Smooth muscle cell of bladder (primary cell): Measurements from ENCODE around the gene OBP2B. TPM values are rescaled to one million over a fixed set of nuclear protein-coding genes. Genes with fewer than 3 reads are reported as not detected.

Experiments
- total RNA-seq: library from RNA; depleted of rRNA; stranded (reverse); fragments of >200 nt; gene quantifications from 2 replicates; pipeline ENCODE4 v1.2.3, GENCODE V29; 2014

Gene OBP2B, protein sequence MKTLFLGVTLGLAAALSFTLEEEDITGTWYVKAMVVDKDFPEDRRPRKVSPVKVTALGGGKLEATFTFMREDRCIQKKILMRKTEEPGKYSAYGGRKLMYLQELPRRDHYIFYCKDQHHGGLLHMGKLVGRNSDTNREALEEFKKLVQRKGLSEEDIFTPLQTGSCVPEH
- total RNA-seq = not detected in 2 replicates

DNA sequence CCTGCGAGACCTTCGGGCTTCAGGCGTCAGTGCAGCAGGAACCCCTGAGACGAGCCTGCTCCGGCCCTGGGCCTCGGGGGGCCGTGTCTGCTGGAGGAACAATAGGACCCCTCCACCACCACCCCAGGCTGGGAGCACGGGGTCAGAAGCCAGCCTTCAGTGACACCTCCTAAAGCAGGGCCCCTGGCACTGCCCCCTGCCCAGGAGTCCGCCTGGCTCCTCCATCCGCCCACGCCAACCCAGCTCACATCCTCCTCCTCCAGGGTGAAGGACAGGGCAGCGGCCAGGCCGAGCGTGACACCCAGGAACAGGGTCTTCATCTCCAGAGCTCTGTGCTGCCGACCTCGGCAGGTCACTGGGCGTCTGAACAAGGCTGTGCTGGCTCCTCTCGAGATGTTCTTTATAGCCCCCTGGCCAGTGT lies at the start of gene OBP2B:
TSS of gene OBP2B (minus strand) at position 371 of the 421 bp plus-strand sequence. CDS start at position 320, 51 bp downstream.

DNA sequence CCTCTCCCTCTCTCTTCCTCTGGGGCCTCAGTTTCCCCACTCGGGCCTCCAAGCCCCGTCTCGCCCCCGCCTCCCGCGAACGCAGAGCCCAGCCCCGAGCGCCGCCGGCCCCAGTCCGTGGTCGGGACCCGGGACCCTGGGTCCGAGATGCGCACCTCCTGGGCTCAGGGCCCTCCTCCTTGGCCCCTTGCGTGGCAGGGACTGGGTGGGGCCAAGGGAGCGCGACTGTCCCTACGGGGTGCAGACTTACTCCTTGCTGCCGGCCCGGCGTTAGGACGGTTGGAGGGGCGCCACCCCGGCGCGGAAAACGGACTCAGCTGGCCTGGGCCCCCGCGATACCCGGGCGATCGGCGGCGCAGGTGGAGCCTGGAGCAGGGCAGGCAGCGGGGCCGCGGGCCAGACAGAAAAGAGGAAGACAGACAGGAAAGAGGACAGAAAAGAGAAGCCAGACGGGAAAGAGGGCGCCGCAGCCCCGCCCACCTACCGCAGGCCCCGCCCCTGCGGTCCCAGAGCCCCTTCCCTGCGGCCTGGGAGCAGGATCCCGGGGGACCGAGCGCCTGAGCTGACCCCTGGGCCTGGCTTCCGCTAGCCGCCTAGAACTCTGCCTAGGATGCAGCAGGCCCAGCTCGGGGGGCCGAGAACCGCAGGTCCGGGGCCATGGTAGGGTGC lies 45.4 kb downstream of the OBP2B start, which contains the start of gene GBGT1:
TSS of gene GBGT1 (minus strand) at position 411 of the 669 bp plus-strand sequence. CDS start 1,502 bp downstream, outside the sequence.

Other genes starting within 250 kb of the OBP2B start
- not detected in 2 replicates for gene GFI1B, start 230.6 kb downstream of the OBP2B start, total RNA-seq
- 30.3 and 32.6 TPM in 2 replicates for gene GTF3C5, start 178.3 kb downstream of the OBP2B start, total RNA-seq
- 0.14 and 0.18 TPM in 2 replicates for gene CEL, start 147.3 kb downstream of the OBP2B start, total RNA-seq
- 16.5 and 25.2 TPM in 2 replicates for gene RALGDS, start 88.0 kb downstream of the OBP2B start, total RNA-seq
- 6.8 and 7.8 TPM in 2 replicates for gene GBGT1, start 45.3 kb downstream of the OBP2B start, total RNA-seq
- gene ABO, start 66.0 kb upstream of the OBP2B start, total RNA-seq = not detected in 2 replicates
- gene SURF6, start 126.9 kb upstream of the OBP2B start, total RNA-seq = 7.4 and 11.6 TPM in 2 replicates
- 7.7 and 9.5 TPM in 2 replicates for gene MED22, start 138.9 kb upstream of the OBP2B start, total RNA-seq
- 2,732 and 3,145 TPM in 2 replicates for gene RPL7A, start 139.0 kb upstream of the OBP2B start, total RNA-seq
- 35.4 and 45.7 TPM in 2 replicates for gene SURF1, start 147.2 kb upstream of the OBP2B start, total RNA-seq
- 9.8 and 11.6 TPM in 2 replicates for gene SURF2, start 147.3 kb upstream of the OBP2B start, total RNA-seq
- 474 and 583 TPM in 2 replicates for gene SURF4, start 166.8 kb upstream of the OBP2B start, total RNA-seq
- gene STKLD1, start 167.1 kb upstream of the OBP2B start, total RNA-seq = 0.55 and 0.57 TPM in 2 replicates
- gene REXO4, start 208.8 kb upstream of the OBP2B start, total RNA-seq = 14.5 and 16.3 TPM in 2 replicates
- gene ADAMTS13, start 213.1 kb upstream of the OBP2B start, total RNA-seq = 1.00 and 2.2 TPM in 2 replicates